HG03571 (cell line): ENCODE data around the gene GALNT10.
A peak's percentile ranks its signal among the peaks of the same experiment; 100 is the strongest.

ENCODE experiments used
- ATAC-seq: cut with Tn5 transposase; IDR thresholded peaks from one replicate; pipeline ENCODE4 v1.9.1; 2021; ENCODE audit not compliant: unreplicated experiment

GALNT10 gene

GRCh38 chr5:154397652-154398406, 207.3 kb downstream of the GALNT10 start:
- ATAC-seq = no peak

DNA sequence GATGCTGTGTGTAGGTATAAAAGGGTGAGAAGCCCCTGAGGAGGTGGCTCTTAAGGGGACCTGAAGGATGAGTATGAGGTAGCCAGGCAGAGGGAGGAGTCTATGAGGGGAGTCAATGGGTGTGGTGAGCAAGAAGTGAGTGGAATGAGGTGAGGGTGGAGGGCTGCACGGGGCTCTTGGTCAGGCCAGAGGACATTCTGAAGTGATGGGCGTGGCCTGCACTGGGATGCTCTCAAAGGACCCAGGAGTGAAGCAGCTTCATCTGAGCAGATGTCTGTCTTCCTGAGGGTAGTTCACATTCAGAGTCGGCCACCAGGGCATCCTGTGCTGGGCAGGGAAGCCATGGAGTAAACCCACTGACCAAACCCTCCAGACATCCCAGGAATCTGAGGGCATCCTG, 210.1 kb downstream of the GALNT10 start:
- ATAC-seq = no peak

DNA sequence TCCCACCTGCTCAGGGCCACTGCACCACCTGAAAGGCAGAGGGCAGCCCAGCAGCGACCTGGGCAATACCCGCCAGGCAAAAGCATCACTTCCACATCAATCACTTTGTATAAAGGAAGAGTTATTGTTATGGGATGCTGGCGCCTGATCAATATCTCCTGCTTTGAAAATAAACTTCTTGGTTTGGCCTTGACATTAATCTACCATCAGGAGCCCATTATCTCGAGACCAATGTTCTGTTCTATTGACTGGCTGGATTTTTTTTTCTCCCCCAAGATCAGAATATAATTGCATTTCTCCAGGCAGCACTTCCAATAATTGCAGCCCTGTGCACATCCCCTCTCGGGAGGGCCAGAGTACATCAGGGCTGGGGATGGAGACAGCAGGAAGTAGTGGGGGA, 210.8 kb downstream of the GALNT10 start:
- ATAC-seq = no peak

- ATAC-seq = no peak
These were observed 211.4 kb downstream of the GALNT10 start for GRCh38 chr5:154401931-154402330.

GRCh38 chr5:154402611-154403010, 212.1 kb downstream of the GALNT10 start:
- no peak for ATAC-seq

DNA sequence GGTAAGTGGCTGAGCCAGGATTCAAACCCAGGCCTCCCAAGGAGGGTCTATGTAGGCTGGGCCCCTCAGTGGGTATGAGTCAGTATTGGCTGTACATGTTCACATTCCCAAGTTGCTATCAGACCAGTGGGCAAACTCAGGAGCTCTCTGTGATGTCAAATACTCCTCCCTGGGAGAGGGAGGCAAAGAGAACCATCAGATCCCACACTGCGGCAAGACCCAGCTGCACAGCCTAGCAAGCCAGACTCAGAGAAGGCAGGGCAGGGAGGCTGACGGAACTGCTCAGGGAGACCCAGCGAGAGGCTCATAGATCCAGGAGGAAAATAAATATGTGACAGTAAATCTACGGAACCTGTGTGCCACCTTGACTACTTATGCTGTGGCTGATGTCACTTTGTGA, 212.7 kb downstream of the GALNT10 start:
- ATAC-seq = no peak

DNA sequence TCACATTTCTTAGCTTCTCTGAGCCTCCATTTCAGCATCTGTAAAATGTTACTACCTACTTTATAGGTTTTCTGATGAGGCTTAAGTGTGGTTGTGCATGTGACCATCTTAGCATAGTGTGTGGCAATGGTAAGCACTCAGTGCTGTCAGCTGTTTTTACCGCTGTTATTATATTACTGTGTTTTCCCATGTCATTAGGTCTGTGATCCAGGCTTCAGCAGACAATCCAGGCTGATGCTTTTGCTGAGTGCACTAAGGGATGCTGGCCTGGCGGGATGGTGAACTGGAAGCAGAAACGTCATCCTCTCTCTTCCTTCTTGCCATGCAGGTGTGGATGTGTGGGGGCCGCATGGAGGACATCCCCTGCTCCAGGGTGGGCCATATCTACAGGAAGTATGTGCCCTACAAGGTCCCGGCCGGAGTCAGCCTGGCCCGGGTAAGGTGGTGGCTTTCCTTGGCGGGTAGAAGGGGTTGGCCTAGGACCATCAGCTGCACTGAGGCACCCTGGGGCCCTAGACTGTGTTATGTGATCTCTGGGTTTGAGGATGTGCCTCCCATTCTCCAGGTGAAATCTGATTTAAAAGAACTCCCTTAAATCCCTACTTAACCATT, 213.3 kb downstream of the GALNT10 start:
- no peak for ATAC-seq

GRCh38 chr5:154405078-154405792, 214.7 kb downstream of the GALNT10 start:
- ATAC-seq = peak; percentile 96

GRCh38 chr5:154406231-154406630, 215.7 kb downstream of the GALNT10 start:
- ATAC-seq = no peak

- ATAC-seq = no peak
These were observed 216.3 kb downstream of the GALNT10 start for GRCh38 chr5:154406826-154407225.

DNA sequence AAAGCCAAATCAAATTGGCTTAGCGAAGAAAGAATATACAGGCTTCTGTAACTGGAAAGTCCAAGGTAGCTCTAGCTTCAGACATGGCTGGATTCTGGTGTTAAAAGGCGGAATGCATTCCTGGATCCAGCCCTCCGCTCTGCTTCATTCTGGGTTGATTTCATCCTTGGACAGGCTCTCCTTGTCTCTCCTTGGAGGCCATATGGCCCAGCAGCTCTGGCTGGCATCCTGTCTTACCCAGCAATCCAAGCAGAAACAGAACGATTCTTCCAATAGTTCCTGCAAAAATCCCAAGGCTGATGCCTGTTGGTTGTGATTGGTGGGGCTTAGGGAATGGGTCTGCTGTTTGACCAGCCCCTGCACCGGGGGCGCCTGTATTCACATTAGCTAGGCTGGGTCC, 218.3 kb downstream of the GALNT10 start:
- no peak for ATAC-seq

GRCh38 chr5:154409230-154409840, 218.8 kb downstream of the GALNT10 start:
- ATAC-seq = no peak

DNA sequence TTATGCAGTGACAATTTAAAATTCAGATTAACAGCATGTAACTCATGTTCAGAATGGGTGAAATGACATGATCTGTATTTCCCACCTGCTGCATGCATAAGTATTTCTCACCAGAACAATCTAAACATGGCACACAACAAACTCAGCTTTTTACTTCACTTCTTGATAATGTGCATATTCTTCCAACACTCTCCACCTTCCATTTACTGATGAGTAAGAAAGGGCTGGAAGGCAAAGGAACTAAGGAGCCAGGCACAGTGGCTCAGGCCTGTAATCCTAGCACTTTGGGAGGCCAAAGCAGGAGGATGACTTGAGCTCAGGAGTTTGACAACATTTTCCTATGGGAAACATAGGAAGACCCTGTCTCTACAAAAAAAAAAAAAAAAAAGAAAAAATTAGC, 219.5 kb downstream of the GALNT10 start:
- ATAC-seq = no peak

GRCh38 chr5:154410786-154411185, 220.3 kb downstream of the GALNT10 start:
- ATAC-seq = no peak

DNA sequence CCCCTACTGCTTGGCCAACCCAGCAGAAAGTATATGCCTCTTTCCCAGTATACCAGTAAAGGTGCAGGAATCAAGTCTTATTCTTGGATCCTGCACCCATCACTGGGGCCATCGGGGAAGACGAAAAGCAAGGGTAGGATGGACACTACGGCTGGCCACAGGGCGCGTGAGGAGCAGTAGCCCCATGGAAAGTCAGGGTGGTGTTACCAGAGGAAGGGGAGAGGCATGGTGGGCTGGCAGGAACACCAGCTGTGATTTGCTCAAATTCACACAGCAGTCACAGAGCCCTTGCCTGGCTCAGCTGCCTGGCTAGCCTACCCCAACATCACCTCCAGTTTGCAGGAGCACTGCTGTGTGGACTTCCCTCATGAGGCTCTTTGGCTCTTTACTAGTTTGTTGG, 220.8 kb downstream of the GALNT10 start:
- ATAC-seq = no peak

DNA sequence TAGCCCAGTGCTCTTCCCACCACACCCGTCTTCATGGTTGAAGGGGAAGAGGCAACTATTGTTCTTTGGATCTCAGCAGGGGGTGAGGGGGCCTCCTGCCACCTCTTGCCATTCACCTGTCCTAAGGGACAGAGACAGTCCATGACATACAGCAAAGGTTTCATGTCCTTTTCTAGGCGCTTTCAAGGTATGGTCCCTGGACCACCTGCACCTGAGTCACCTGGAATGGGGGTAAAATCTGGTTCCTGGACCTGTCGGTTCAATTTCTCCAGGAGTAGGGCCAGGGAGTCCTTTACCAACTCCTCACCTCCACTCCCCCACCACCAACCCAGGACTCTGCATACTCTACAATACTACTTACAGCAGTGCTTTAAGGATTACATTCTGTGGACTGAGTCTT, 221.8 kb downstream of the GALNT10 start:
- ATAC-seq = no peak

GRCh38 chr5:154412925-154413324, 222.4 kb downstream of the GALNT10 start:
- ATAC-seq = no peak

DNA sequence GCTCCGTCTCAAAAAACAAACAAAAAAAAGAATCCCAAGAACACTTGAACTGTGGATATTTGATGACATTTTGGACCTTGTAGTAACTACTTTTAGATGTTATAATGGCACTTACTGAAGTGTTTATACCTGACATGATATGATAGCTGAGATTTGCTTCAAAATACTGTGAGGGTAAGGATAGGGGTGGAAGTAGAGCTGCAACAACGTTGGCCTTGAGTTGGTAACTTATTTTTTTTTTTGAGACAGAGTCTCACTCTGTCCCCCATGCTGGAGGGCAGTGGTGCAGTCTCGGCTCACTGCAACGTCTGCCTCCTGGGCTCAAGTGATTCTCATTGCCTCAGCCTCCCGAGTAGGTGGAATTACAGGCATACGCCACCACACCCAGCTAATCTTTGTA, 224.6 kb downstream of the GALNT10 start:
- ATAC-seq = no peak

GRCh38 chr5:154418344-154418820, 227.8 kb downstream of the GALNT10 start:
- no peak for ATAC-seq

GRCh38 chr5:154419236-154419635, 228.7 kb downstream of the GALNT10 start:
- no peak for ATAC-seq

DNA sequence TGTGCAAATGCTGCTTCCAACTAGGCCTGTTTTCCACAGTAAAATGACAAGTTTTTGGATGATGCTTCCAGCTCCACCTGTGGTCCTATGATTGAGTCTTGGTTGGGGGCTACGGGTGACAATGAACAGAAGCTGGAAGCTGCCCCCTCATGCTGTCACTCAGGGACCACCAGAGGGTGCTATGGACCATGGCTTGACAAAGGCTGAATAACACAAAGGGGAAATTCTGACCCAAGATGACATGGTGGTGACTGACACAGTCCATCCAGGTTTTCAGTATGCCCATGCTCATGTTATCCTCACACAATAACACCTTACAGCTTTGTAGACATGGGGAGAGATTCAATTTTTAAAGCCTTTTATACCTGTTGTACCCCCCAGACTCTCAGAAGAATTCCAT, 231.3 kb downstream of the GALNT10 start:
- no peak for ATAC-seq

- no peak for ATAC-seq
These were observed 231.8 kb downstream of the GALNT10 start for GRCh38 chr5:154422298-154422697.
